Measurements from ENCODE around the gene RPL26.

RPL26 gene

GRCh38 chr17:8383143-8383822 is at the start of gene RPL26:
Gene RPL26, minus strand, starts transcription at chr17:8383193. Its CDS starts 883 bp downstream, at chr17:8382310.
- peak; percentile 78 to 98 (median 94) for DNase-seq

GRCh38 chr17:8430966-8431365 is 48.0 kb upstream of the RPL26 start:
- DNase-seq: peak in 2 of 14 donors; percentile 24 to 80

GRCh38 chr17:8426802-8427201 is 43.8 kb upstream of the RPL26 start:
- DNase-seq: no peak

GRCh38 chr17:8426094-8426720 is 43.2 kb upstream of the RPL26 start:
- no peak for DNase-seq

GRCh38 chr17:8421571-8421970 is 38.6 kb upstream of the RPL26 start:
- DNase-seq: no peak

- DNase-seq: peak in 1 of 14 donors; percentile 2
These were observed 37.3 kb upstream of the RPL26 start for GRCh38 chr17:8420041-8420934.

- DNase-seq: no peak
These were observed 36.3 kb upstream of the RPL26 start for GRCh38 chr17:8419305-8419704.

GRCh38 chr17:8418471-8418870 is 35.5 kb upstream of the RPL26 start:
- no peak for DNase-seq

GRCh38 chr17:8417806-8418205 is 34.8 kb upstream of the RPL26 start:
- no peak for DNase-seq

GRCh38 chr17:8413938-8414337 is 30.9 kb upstream of the RPL26 start:
- DNase-seq: no peak

GRCh38 chr17:8413328-8413727 is 30.3 kb upstream of the RPL26 start:
- DNase-seq: no peak

- no peak for DNase-seq
These were observed 29.1 kb upstream of the RPL26 start for GRCh38 chr17:8412089-8412488.

- no peak for DNase-seq
These were observed 27.9 kb upstream of the RPL26 start for GRCh38 chr17:8410883-8411238.

GRCh38 chr17:8409966-8410882 is 27.2 kb upstream of the RPL26 start:
- peak; percentile 8 to 86 (median 68) for DNase-seq

- no peak for DNase-seq
These were observed 25.4 kb upstream of the RPL26 start for GRCh38 chr17:8408371-8408770.

- no peak for DNase-seq
These were observed 23.2 kb upstream of the RPL26 start for GRCh38 chr17:8406174-8406573.

- no peak for DNase-seq
These were observed 22.6 kb upstream of the RPL26 start for GRCh38 chr17:8405499-8406016.

- DNase-seq: no peak
These were observed 20.0 kb upstream of the RPL26 start for GRCh38 chr17:8402921-8403536.

GRCh38 chr17:8401107-8401506 is 18.1 kb upstream of the RPL26 start:
- no peak for DNase-seq

- no peak for DNase-seq
These were observed 16.0 kb upstream of the RPL26 start for GRCh38 chr17:8398980-8399379.

GRCh38 chr17:8397636-8398035 is 14.6 kb upstream of the RPL26 start, which contains the start of gene RNF222:
Gene RNF222, minus strand, starts transcription at chr17:8397827. Its CDS starts 4,366 bp downstream, at chr17:8393461.
- DNase-seq: no peak
